Right renal cortex interstitium (tissue), 3 donors: ENCODE measurements around the gene OR10C1. TPM values are rescaled to one million over a fixed set of nuclear protein-coding genes. Genes with fewer than 3 reads are reported as not detected.
"Not testable (repeated sequence)": the region's sequence is repeated elsewhere in the genome, so short reads cannot be mapped to it uniquely, and the experiment has no call there.

Experiments used
- DNase-seq, 3 donors: peaks; one replicate each; pipeline ENCODE4 v3.0.0-alpha.2; 2013; ENCODE audit warnings: low read depth in 3 of 3, low spot score in 2 of 3
- polyA plus RNA-seq, 3 donors: library from polyadenylated mRNA; unstranded; fragments of 120-200 nt; gene quantifications; one replicate each; pipeline ENCODE4 v1.2.1, GENCODE V29; 2013; ENCODE audit not compliant: insufficient read length in 3 of 3

The OR10C1 gene
- polyA plus RNA-seq = not detected

GRCh38 chr6:29439006-29439405, at the start of gene OR10C1:
Gene OR10C1 (plus strand): TSS chr6:29439306. CDS start chr6:29440016, 710 bp downstream.
- DNase-seq = no peak

DNA sequence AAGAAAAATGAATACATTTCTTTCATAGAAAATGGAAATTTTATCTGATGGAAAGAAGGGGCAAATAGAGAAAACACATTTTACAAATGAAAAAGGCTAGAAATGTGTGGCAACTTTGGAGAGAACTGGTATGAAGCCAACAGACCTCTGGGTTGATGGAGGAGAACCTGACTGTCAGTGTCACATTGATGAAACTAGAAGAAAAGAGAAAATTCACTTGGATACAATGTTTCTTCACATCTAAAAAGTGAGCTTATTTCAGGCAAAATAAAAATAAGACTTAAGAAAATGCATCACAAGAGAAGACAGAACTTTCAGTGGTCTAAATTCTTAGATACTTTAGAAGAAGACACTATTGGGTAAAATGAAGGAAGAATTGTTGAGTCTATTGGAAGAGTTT, 43.8 kb upstream of the OR10C1 start, which contains the start of gene OR12D2:
OR12D2 (plus strand) TSS at position 301 of the 400 bp plus-strand sequence. CDS start 1,069 bp downstream, outside the sequence.
- no peak for DNase-seq

DNA sequence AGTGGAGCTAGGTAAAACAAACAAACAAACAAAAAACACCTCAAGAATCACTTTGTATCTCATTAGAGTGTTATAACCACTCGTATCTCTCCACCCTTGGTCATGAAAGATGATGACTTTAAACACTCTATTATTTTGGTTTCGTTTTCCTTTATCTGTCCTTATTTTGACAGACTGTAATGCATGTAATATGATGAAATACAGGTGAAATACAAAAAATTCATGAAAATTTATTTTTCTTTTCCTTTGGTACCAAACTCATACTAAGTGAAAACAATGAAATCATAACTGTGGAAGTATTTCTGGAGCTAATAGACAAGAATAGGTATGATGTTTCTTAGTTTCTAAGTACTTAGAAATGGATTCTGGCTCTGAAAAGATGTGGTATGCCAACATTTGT, 39.6 kb upstream of the OR10C1 start:
- no peak for DNase-seq

GRCh38 chr6:29403801-29404200, 35.3 kb upstream of the OR10C1 start:
- no peak for DNase-seq

DNA sequence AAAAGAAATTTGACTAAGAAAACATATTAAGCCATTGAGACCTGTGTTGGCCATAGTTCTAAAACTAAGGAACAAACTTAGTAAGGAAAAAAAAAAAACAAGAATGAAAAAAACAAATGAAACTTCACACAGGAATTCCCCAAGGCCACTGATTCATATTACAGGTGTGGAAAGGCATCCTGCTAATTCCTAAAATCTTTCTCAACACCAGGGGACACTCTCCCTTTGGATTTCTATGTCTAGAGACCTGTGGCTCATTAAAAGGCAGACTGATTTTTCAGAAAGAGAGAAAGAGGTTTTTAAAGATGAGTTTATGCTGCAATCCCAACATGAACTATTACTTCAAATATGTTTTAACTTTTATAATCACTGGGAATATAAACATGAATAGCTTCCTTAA, 24.5 kb upstream of the OR10C1 start, which contains the start of gene OR12D1:
OR12D1 (plus strand) TSS at position 341 of the 400 bp plus-strand sequence.
- no peak for DNase-seq

DNA sequence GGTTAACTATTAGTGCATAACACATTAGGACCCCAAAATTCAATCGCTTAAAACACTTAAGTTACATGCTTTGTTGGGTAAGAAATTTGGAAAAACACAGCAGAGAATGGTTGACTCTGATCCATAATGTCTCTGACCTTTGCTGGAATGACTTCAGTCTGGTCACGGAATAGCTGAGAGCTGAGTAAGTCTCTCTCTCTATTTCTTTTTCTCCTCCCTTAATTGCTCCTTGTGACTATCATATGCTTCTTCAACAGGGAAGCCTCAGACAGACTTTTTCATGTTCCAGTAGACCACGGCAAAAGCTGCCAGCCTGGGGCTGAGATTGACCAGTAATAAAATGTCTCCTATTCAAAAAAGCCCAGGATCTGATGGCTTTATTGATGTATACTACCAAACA, 19.6 kb upstream of the OR10C1 start:
- DNase-seq = no peak

DNA sequence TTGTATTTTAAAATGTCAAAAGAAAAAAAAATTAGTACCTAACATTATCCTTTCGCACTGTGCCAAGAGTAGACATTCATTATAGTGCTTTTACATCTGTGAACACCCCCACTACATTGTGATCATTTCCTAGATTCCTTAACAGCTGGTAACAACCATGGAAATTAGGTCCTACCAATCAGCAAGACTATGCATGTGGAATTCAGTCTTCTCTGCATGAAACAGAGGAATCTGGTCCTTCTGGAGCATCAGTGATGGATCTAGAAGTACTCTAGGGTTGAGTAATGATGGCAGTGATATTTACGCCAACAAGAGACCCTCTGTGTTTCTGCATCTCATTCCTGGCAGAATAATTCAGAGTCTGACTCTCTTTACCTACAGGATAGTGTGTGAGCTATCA, 14.9 kb upstream of the OR10C1 start:
- DNase-seq = no peak

- DNase-seq = no peak
These were observed 14.5 kb upstream of the OR10C1 start for GRCh38 chr6:29424575-29424974.

- DNase-seq = no peak
These were observed 14.0 kb upstream of the OR10C1 start for GRCh38 chr6:29425075-29425474.

DNA sequence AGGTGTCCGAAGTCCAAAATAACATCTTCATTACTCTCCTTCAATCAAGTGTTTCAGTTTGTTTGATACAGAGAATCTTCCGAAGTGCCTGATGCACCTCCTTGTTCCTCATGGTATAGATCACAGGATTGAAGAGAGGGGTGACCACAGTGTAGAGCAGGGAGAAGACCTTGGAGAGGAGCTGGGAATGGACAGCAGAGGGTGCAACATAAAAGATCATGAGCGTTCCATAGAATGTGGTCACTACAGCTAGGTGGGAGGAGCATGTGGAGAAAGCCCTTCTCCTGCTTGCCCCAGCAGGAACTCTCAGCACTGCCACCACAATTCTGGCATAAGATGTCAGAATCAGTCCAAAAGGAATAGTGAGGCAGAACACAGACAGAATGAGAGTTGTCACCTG, 12.5 kb upstream of the OR10C1 start:
- DNase-seq = no peak

DNA sequence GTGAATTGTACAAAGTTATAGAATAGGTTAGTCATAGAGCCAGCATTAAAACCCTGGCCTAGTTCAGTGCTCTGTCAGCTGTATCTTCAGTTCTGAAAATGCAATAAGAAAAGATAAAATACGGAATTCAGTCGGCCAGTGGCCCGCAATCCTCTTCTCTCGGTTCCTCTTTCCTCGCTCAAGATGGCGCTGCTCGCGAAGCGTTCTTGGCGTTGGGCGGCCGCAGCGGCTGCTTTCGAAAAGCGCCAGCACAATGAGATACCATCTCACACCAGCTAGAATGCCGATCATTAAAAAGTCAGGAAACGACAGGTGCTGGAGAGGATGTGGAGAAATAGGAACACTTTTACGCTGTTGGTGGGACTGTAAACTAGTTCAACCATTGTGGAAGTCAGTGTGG, 2.4 kb upstream of the OR10C1 start:
- not testable (repeated sequence) for DNase-seq

DNA sequence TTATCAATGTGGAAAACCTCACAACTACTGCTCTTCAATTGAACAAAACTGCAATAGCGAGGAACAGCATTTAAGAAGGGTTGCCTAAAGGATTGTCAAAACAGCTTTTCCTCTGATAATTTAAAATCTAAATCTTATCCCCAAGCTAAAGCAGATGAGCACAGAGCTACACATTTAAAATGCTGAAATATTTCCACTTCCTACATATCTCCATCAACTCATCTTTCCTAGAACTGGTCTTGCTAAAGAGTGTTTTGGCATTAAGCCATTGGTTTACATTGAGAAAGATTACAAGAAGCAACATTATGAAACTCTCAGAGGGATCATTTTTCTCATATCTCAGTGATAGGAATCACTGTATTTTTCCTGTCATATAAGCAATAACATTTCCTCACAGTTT, 3.6 kb downstream of the OR10C1 start:
- no peak for DNase-seq

- not testable (repeated sequence) for DNase-seq
These were observed 4.9 kb downstream of the OR10C1 start for GRCh38 chr6:29444031-29444430.

GRCh38 chr6:29447670-29448069, 8.6 kb downstream of the OR10C1 start:
- DNase-seq = no peak

DNA sequence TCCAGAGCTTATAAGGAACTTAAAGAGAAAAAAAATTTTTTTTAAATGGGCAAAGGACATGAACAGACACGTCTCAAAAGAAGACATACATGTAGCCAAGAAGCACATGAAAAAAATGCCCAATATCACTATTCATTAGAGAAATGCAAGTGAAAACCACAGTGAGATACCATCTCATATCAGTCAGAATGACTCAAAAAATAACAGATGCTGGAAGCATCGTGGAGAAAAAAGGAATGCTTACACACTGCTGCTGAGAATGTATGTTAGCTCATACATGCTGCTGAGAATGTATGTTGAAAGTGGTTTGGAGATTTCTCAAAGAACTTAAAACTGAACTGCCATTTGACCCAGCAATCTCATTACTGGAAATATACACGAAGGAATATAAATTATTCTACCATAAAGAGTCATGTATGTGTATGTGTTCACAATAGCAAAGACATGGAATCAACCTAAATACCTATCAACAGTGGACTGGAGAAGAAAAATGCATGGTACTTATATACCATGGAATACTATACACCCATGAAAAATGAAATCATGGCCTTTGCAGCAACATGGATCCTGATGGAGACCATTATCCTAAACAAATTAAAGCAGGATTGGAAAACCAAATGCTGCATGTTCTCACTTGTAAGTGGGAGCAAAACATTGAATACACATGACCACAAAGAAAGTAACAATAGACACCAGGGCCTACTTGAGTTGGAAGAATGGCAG, 12.5 kb downstream of the OR10C1 start:
- DNase-seq = no peak

- no peak for DNase-seq
These were observed 17.9 kb downstream of the OR10C1 start, which contains the start of the genes OR11A1 and OR2H1 for GRCh38 chr6:29456971-29457370. Gene OR11A1 (minus strand): TSS chr6:29457071. CDS start chr6:29427641, 29,430 bp downstream. Gene OR2H1 (plus strand): TSS chr6:29457155. CDS start chr6:29461770, 4,615 bp downstream.

GRCh38 chr6:29461021-29461814, 22.1 kb downstream of the OR10C1 start:
- DNase-seq = no peak

DNA sequence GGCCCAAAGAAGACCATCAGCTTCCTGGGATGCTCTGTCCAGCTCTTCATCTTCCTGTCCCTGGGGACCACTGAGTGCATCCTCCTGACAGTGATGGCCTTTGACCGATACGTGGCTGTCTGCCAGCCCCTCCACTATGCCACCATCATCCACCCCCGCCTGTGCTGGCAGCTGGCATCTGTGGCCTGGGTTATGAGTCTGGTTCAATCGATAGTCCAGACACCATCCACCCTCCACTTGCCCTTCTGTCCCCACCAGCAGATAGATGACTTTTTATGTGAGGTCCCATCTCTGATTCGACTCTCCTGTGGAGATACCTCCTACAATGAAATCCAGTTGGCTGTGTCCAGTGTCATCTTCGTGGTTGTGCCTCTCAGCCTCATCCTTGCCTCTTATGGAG, 22.9 kb downstream of the OR10C1 start:
- DNase-seq = no peak

DNA sequence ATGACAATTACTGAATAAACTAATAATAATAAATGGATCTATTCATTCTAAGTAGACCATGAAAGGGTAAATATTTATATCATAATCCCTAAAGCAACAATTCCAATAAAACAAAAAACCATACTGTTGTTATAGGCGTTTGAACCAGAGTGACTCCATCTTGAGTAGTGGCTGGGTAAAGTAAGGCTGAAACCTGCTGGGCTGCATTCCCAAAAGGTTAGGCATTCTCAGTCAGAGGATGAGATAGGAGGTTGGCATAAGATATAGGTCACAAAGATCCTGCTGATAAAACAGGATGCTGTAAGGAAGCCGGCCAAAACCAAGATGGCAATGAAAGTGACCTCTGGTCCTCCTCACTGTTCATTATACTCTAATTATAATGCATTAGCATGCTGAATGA, 26.2 kb downstream of the OR10C1 start:
- no peak for DNase-seq

- no peak for DNase-seq
These were observed 26.7 kb downstream of the OR10C1 start for GRCh38 chr6:29465801-29466200.

GRCh38 chr6:29466241-29466640, 27.1 kb downstream of the OR10C1 start:
- DNase-seq = no peak

GRCh38 chr6:29474996-29475395, 35.9 kb downstream of the OR10C1 start:
- no peak for DNase-seq
